K562 (cell line): ENCODE results near the gene C9orf153. TPM values are rescaled to one million over a fixed set of nuclear protein-coding genes. Genes with fewer than 3 reads are reported as not detected.

Source experiments
- ATAC-seq: fragments of 200-7000 bp; cut with Tn5 transposase; 3 replicates; pipeline ENCODE4 v1.9.1; 2020; ENCODE audit warnings: moderate library complexity
- BruUV-seq: library from RNA; stranded (reverse); fragments of 400-500 nt; replicated peaks from 2 replicates; lab custom pipeline; 2021; lab: Mats Ljungman, UMichigan
- CTCF ChIA-PET: fragments of 300-600 bp; formaldehyde crosslinking; extraction: SDS; loops from one replicate; lab custom pipeline; 2021; ENCODE audit warnings: low intra/inter-chr PET ratio; lab: Yijun Ruan, JAX
- POLR2A ChIA-PET: fragments of 300-600, 350-650 bp; sonication (Branson Sonifier 250); formaldehyde crosslinking; extraction: SDS; loops from one replicate; lab custom pipeline; 2021; ENCODE audit warnings: antibody characterized with exemption, inconsistent platforms; lab: Yijun Ruan, JAX
- DNase-seq, 4 experiments: peaks; one replicate each; pipeline versions ENCODE4 v3.0.0 to v3.0.0-alpha.2; 2011 to 2018; ENCODE audit warnings: low spot score in 3 of 4, mixed read lengths in 3 of 4; ENCODE audit errors: extremely low read depth in 1 of 4
- FAIRE-seq: peaks from 2 replicates; lab custom pipeline; 2011; peaks lifted over from hg19 to GRCh38; lab: Jason Lieb, UNC
- H2AFZ ChIP-seq: 2 replicates; pipeline ENCODE4 v1.6.0; 2011; ENCODE audit warnings: low read depth, low read length, control low read depth, inconsistent platforms
- H3K27ac ChIP-seq: fragments of 200-600 bp; 3 replicates; pipeline ENCODE4 v1.8.0; 2011; ENCODE audit warnings: low read depth, mild to moderate bottlenecking, control low read depth, inconsistent platforms, low read length, moderate library complexity, mixed read lengths; ENCODE audit errors: extremely low read depth
- H3K27me3 ChIP-seq, 2 experiments: fragments of 300-600 bp in 1 of 2; 2 replicates in 1 of 2; 3 replicates in 1 of 2; pipeline versions ENCODE4 v1.6.0 to v1.8.0; 2011; ENCODE audit warnings: inconsistent platforms in 2 of 2, low read length in 2 of 2, mild to moderate bottlenecking in 1 of 2, mixed read lengths in 1 of 2, moderate library complexity in 1 of 2; ENCODE audit not compliant: control insufficient read depth in 2 of 2, insufficient read depth in 2 of 2
- H3K36me3 ChIP-seq: fragments of 300-600 bp; 3 replicates; pipeline ENCODE4 v1.8.0; 2011; ENCODE audit warnings: mild to moderate bottlenecking, low read length, inconsistent platforms; ENCODE audit not compliant: control insufficient read depth, insufficient read depth
- H3K4me1 ChIP-seq, 2 experiments: fragments of 200-600 bp in 1 of 2; replicated peaks in 1 of 2; 2 replicates in 1 of 2; 3 replicates in 1 of 2; pipeline versions ENCODE4 v1.5.1 to v1.8.0; 2011; ENCODE audit warnings: inconsistent platforms in 2 of 2, low read length in 2 of 2, mild to moderate bottlenecking in 1 of 2, mixed read lengths in 1 of 2, moderate library complexity in 1 of 2; ENCODE audit not compliant: control insufficient read depth in 2 of 2, insufficient read depth in 2 of 2
- H3K4me2 ChIP-seq: 2 replicates; pipeline ENCODE4 v1.6.1; 2011; ENCODE audit warnings: low read length, control low read depth, inconsistent platforms, mixed read lengths; ENCODE audit not compliant: insufficient read depth
- H3K4me3 ChIP-seq: fragments of 200-600 bp; sonication (generic), shearing (Covaris generic); 2 replicates; pipeline ENCODE4 v1.5.1; 2016; ENCODE audit warnings: control low read depth, inconsistent platforms
- H3K79me2 ChIP-seq: fragments of 200-600 bp; 3 replicates; pipeline ENCODE4 v1.8.0; 2011; ENCODE audit warnings: low read length, inconsistent platforms; ENCODE audit not compliant: control insufficient read depth, insufficient read depth
- H3K9ac ChIP-seq, 2 experiments: 2 replicates each; pipeline versions ENCODE4 v1.6.0 to v1.6.1; 2011; ENCODE audit warnings: low read depth in 2 of 2, low read length in 2 of 2, control low read depth in 1 of 2, inconsistent platforms in 1 of 2, mild to moderate bottlenecking in 1 of 2, mixed read lengths in 1 of 2; ENCODE audit not compliant: insufficient read depth in 1 of 2
- H3K9me1 ChIP-seq: one replicate; pipeline ENCODE4 v1.6.0; 2011; ENCODE audit warnings: inconsistent platforms, mild to moderate bottlenecking, low read length, moderate library complexity; ENCODE audit not compliant: control insufficient read depth, insufficient read depth
- H3K9me3 ChIP-seq: replicated peaks from 2 replicates; pipeline ENCODE4 v1.5.1; 2011; ENCODE audit warnings: low read depth, low read length, inconsistent platforms; ENCODE audit not compliant: control insufficient read depth, insufficient read depth
- H4K20me1 ChIP-seq: replicated peaks from 2 replicates; pipeline ENCODE4 v1.6.1; 2011; ENCODE audit warnings: low read length, inconsistent platforms, mixed read lengths; ENCODE audit not compliant: control insufficient read depth, insufficient read depth
- ARID2 ChIP-seq: fragments of 450-650 bp; IDR thresholded peaks from 2 replicates; pipeline ENCODE4 v1.6.1; 2017; ENCODE audit warnings: antibody characterized with exemption, mild to moderate bottlenecking
- ASH1L ChIP-seq: fragments of 450-650 bp; IDR thresholded peaks from 2 replicates; pipeline ENCODE4 v1.6.1; 2018; ENCODE audit warnings: borderline replicate concordance, mild to moderate bottlenecking, low read depth; ENCODE audit not compliant: partially characterized antibody
- CEBPZ ChIP-seq: fragments of 150-350 bp; IDR thresholded peaks from 2 replicates; pipeline ENCODE4 v1.6.1; 2014; ENCODE audit warnings: low read depth, mild to moderate bottlenecking, low read length, borderline replicate concordance
- DLX4 ChIP-seq: fragments of 250-450 bp; sonication (Bioruptor Pico); IDR thresholded peaks from 2 replicates; pipeline ENCODE4 v1.6.1; 2021; ENCODE audit warnings: mild to moderate bottlenecking
- HNRNPLL ChIP-seq: fragments of 200-400 bp; formaldehyde crosslinking; IDR thresholded peaks from 2 replicates; pipeline ENCODE4 v1.6.1; 2017; ENCODE audit warnings: low read length, low read depth, mild to moderate bottlenecking; ENCODE audit not compliant: poor library complexity, severe bottlenecking
- KDM5B ChIP-seq: fragments of 200-600 bp; sonication (generic); IDR thresholded peaks from 2 replicates; pipeline ENCODE4 v1.6.1; 2012; ENCODE audit warnings: low read depth, mild to moderate bottlenecking, moderate library complexity, low read length, control low read depth, inconsistent platforms; ENCODE audit not compliant: insufficient replicate concordance
- MLX ChIP-seq, 2 experiments: fragments of 450-650 bp in 1 of 2; sonication (generic) in 1 of 2; formaldehyde crosslinking; conservative IDR thresholded peaks; 2 replicates each; pipeline versions ENCODE4 v1.4.0 to v1.8.1; 2020 to 2022; ENCODE audit warnings: mild to moderate bottlenecking in 1 of 2, missing genetic modification reagents in 1 of 2
- PRMT5 ChIP-seq: sonication (generic); formaldehyde crosslinking; IDR thresholded peaks from 2 replicates; pipeline ENCODE4 v1.5.0; 2020; ENCODE audit warnings: missing genetic modification reagents
- RAD51 ChIP-seq: fragments of 450-650 bp; IDR thresholded peaks from 2 replicates; pipeline ENCODE4 v1.7.1; 2016; ENCODE audit warnings: low read depth, mild to moderate bottlenecking, borderline replicate concordance
- SIX5 ChIP-seq, 2 experiments: IDR thresholded peaks; 2 replicates each; pipeline ENCODE4 v1.6.1; 2011; ENCODE audit warnings: low read length in 2 of 2, borderline replicate concordance in 1 of 2, low read depth in 1 of 2, mild to moderate bottlenecking in 1 of 2, moderate library complexity in 1 of 2; ENCODE audit not compliant: insufficient read depth in 1 of 2
- SMARCE1 ChIP-seq: fragments of 450-650 bp; IDR thresholded peaks from 2 replicates; pipeline ENCODE4 v1.7.1; 2016; ENCODE audit warnings: mild to moderate bottlenecking
- SREBF1 ChIP-seq: fragments of 150-350 bp; IDR thresholded peaks from 2 replicates; pipeline ENCODE4 v1.6.1; 2014; ENCODE audit warnings: antibody characterized with exemption, low read depth, low read length, borderline replicate concordance
- TOE1 ChIP-seq, 2 experiments: fragments of 450-650 bp in 1 of 2; sonication (generic) in 1 of 2; formaldehyde crosslinking in 1 of 2; IDR thresholded peaks; 2 replicates each; pipeline versions ENCODE4 v1.7.1 to v1.8.0; 2016 to 2022; ENCODE audit warnings: borderline replicate concordance in 2 of 2, mild to moderate bottlenecking in 2 of 2, antibody characterized with exemption in 1 of 2, inconsistent platforms in 1 of 2, low read depth in 1 of 2, missing genetic modification reagents in 1 of 2, moderate library complexity in 1 of 2
- ZC3H8 ChIP-seq: fragments of 450-650 bp; IDR thresholded peaks from 2 replicates; pipeline ENCODE4 v1.6.1; 2017
- ZNF23 ChIP-seq: fragments of 250-450 bp; sonication (Bioruptor Pico); IDR thresholded peaks from 2 replicates; pipeline ENCODE4 v1.4.0; 2020; ENCODE audit warnings: mild to moderate bottlenecking
- WGBS: fragments of 100-300 bp; shearing (Covaris generic); methylation state at CpG from one replicate; pipeline ENCODE4 v1.1.6; 2016; ENCODE audit warnings: low coverage, mixed read lengths; ENCODE audit not compliant: insufficient coverage; ENCODE audit errors: missing lambda C conversion rate; 5-methylcytosine and 5-hydroxymethylcytosine counted together
- in situ Hi-C: fragments of 300-500 bp; cut with MboI; formaldehyde crosslinking; loops from 4 replicates; pipeline ENCODE4 v1.15.0; 2018; ENCODE audit warnings: inconsistent platforms, mixed read lengths
- intact Hi-C: fragments of 100-400 bp; cut with micrococcal nuclease; formaldehyde crosslinking; loops from 2 replicates; pipeline ENCODE4 v1.14.2; 2022
- polyA plus RNA-seq, 8 experiments: library from polyadenylated mRNA; depleted of rRNA in 4 of 8; stranded (reverse) in 5 of 8; unstranded in 3 of 8; fragments of >200 nt; fragmentation: Nextera tagmentation in 2 of 8; fragmentation: Illumina TruSeq in 1 of 8; extraction: Ambion mirVana in 2 of 8; extraction: Trizol in 1 of 8; gene quantifications; 2 replicates each; pipeline versions ENCODE4 v1.2.1 to v1.2.3, GENCODE V29; 2011 to 2014; ENCODE audit warnings: inconsistent platforms in 1 of 8, missing spikeins in 1 of 8
- total RNA-seq, 7 experiments: library from RNA; depleted of rRNA in 6 of 7; stranded (reverse); fragments of >200 nt in 6 of 7; fragmentation: Illumina TruSeq in 2 of 7; extraction: Trizol in 2 of 7; gene quantifications; 2 replicates each; pipeline versions ENCODE4 v1.2.1 to v1.2.3, GENCODE V29; 2011 to 2021; ENCODE audit warnings: low replicate concordance in 1 of 7
- TF ChIP-seq, protein P1 (sequence below), 2 experiments: fragments of 200-800 bp in 1 of 2; sonication (Bioruptor generic) in 1 of 2; sonication (generic) in 1 of 2; formaldehyde crosslinking in 1 of 2; IDR thresholded peaks in 1 of 2; conservative IDR thresholded peaks in 1 of 2; 2 replicates each; pipeline versions ENCODE4 v1.5.0 to v1.6.1; 2016 to 2020; ENCODE audit warnings: missing compliant biosample characterization in 1 of 2, missing genetic modification characterization in 1 of 2, missing genetic modification reagents in 1 of 2

C9orf153 gene
- total and polyA plus RNA-seq, 9 of the 15 experiments (the other 6 are each of a cell fraction or from before 2014, with no cell fraction given): 0.07 to 1.2 (median 0.11) TPM; not detected in 5

- FAIRE-seq: no peak
- no peak for TF ChIP-seq ZC3H8
- no peak for TF ChIP-seq RAD51
- TF ChIP-seq MLX (CRISPR knock-in tag; conservative IDR thresholded peaks at IDR 0.05): no peak
- no peak for TF ChIP-seq ZNF23 (CRISPR knock-in tag)
- TF ChIP-seq ASH1L: no peak
- no peak for TF ChIP-seq KDM5B
- no peak for TF ChIP-seq SIX5 (IDR thresholded peaks at IDR 0.05; ENCODE audit: borderline replicate concordance in 1 of 2, insufficient read depth in 1 of 2, low read depth in 1 of 2, low read length in 2 of 2)
- no peak for TF ChIP-seq ARID2
- TF ChIP-seq CEBPZ: no peak
- TF ChIP-seq SMARCE1: no peak
- TF ChIP-seq TOE1 (IDR thresholded peaks at IDR 0.05; ENCODE audit: borderline replicate concordance): no peak
- no peak for TF ChIP-seq TOE1 (CRISPR knock-in tag; IDR thresholded peaks at IDR 0.05; ENCODE audit: borderline replicate concordance, low read depth)
- TF ChIP-seq DLX4: no peak
- TF ChIP-seq, protein P1, sequence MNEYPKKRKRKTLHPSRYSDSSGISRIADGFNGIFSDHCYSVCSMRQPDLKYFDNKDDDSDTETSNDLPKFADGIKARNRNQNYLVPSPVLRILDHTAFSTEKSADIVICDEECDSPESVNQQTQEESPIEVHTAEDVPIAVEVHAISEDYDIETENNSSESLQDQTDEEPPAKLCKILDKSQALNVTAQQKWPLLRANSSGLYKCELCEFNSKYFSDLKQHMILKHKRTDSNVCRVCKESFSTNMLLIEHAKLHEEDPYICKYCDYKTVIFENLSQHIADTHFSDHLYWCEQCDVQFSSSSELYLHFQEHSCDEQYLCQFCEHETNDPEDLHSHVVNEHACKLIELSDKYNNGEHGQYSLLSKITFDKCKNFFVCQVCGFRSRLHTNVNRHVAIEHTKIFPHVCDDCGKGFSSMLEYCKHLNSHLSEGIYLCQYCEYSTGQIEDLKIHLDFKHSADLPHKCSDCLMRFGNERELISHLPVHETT (CRISPR knock-in tag; conservative IDR thresholded peaks at IDR 0.05 in 1 of 2, IDR thresholded peaks at IDR 0.05 in 1 of 2): no peak
- TF ChIP-seq SREBF1: no peak
- TF ChIP-seq PRMT5 (CRISPR knock-in tag): no peak
- no peak for TF ChIP-seq HNRNPLL
Measured at GRCh38 chr9:86207193-86207592, 52.3 kb downstream of the C9orf153 start.

More at GRCh38 chr9:86207193-86207592, 52.3 kb downstream of the C9orf153 start:
- BruUV-seq: no TSS peak
- H3K9me1 ChIP-seq: no peaks in the 10 kb centered on the region
- ChIA-PET CTCF (no interaction called here), POLR2A (no interaction called here)
- H3K4me2 ChIP-seq: no peak overlapping the region
- in situ Hi-C loops: no loop called here
- peaks cover 0 to 5% of the 10 kb centered on the region in 2 experiments; a peak in 2 of 5 replicates for H3K27me3 ChIP-seq
- H3K4me3 ChIP-seq: no peak overlapping the region
- no peaks in the 10 kb centered on the region for H3K79me2 ChIP-seq
- H4K20me1 ChIP-seq: no peaks in the 10 kb centered on the region
- H3K27ac ChIP-seq: no peak overlapping the region
- no peak overlapping the region for H2AFZ ChIP-seq
- no peaks in the 10 kb centered on the region for H3K9me3 ChIP-seq
- H3K36me3 ChIP-seq: no peaks in the 10 kb centered on the region
- no peaks in the 10 kb centered on the region for H3K4me1 ChIP-seq
- intact Hi-C loops: no loop called here
- 10% methylated on average over 5 of the region's 5 CpGs for WGBS
- H3K9ac ChIP-seq: no peak overlapping the region
- ATAC-seq: no peak
- no peak for DNase-seq
